NCI-H69 (cell line): Measurements from ENCODE around the gene MRPL11.

Experiments used
- DNase-seq: peaks from one replicate; lab custom pipeline; 2025; lab: John Stamatoyannopoulos, UW

MRPL11 gene

DNA sequence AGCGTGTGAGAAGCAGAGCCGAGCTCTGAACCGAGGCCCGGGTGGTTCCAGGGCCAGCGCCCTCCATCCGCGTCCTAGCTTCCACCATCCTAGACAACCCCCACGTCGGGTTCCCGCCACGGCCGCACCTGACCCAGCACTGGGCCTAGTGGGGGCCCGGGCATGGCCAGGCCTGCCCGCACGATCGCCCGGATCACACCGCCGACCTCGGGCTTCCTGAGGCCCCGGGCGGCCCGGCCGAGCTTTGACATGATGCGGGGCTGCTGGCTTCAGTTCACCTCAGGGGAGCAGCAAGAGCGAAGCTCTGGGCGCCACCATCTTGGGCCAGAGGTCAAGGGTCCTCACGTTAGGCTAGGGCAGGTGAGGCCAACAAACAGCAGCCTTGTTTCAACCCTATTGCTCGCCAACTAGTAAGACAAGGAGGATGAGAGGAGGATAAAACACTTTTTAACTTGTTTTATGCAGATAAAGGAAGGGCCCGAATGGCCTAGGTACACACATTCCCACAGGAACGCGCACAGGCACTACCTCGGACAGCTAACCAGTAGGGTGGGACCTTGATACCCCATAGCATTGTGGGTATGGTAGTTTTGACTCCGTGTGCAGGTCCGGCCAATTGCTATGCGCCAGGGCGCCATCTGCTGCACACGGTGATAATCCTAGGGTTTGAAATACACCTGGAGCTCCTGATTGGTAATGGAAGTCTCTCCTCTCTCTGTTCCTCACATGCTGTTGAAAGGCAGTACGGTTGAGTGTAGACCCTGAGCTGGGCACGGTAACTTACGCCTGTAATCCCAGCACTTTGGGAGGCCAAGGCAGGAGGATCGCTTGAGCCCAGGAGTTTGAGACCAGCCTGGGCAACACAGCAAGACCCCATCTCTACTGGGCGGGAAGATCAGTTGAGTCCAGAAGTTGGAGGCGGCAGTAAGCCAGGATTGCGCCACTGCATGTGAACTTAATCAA, at the start of gene MRPL11:
Gene MRPL11 (minus strand): TSS at position 345 of the 963 bp plus-strand sequence. CDS start 94 bp downstream, at position 251.
- DNase-seq, result peak; percentile 98

DNA sequence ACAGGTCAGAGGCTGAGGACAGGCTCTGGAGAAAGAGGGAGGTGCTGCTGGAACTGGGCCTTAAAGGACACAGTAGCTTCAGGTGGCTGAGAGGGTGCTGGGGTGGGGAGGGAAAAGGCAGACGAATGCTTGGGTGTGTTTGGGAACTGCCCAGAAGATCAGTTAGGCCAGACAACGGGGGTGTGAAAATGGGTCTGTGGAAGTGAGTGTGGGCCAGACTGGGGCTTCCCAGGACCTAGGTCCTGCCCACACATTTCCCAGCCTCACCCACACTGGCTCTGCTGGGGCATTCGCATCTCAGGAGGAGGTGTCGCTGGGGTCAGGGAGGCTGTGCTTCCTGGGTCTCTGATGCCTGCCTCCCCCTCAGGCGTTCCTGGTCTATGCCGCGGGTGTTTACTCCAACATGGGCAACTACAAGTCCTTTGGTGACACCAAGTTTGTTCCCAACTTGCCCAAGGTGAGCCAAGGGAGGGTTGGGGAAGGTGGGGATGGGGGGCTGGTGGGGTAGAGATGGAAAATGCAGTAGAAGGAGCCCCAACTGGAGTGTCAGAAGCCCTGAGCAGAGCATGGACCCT, 46.2 kb upstream of the MRPL11 start:
- DNase-seq, result no peak

DNA sequence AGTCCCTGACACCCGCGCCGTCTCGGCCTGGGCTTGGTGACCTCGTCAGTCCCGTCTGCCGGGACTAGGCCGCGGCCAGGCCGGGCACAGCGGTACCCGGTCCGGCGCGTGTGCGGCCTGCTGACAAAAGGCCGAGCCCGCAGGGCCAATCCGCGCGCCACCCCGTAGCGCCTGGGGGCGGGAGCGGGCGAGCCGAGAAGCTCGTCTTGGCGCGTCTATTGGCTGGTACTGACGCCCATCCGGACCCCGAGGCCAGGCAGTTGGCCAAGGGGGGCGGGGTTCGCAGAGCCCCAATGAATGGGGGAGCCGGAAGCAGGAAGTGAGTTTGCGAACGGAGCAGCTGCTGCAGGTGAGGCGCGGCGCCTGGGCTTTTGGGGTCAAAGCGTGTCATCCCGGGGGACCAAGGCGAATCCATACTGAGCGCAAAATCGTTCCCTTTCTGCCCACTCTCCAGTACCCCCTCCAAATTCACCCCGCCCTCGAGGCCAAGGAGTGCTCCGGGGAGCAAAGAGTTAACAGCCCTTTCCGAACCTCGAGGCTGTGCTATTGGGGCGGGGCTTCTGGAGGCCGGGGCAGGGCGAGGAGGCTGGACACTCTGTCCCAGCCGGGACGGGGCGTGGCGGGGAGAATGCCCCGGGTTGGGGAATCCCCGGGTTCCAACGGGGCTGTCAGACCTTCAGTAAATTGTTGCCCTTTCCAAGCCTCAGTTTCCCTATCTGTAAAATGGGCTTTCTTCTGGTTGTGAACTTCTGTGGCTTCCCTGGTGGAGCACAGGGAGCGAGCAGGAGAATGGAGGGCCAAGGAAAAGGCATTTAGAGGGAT, 41.7 kb upstream of the MRPL11 start, which contains the start of gene DPP3:
Gene DPP3 (plus strand): TSS at position 318 of the 822 bp plus-strand sequence. CDS start 1,767 bp downstream, outside the sequence.
- peak; percentile 99 for DNase-seq

DNA sequence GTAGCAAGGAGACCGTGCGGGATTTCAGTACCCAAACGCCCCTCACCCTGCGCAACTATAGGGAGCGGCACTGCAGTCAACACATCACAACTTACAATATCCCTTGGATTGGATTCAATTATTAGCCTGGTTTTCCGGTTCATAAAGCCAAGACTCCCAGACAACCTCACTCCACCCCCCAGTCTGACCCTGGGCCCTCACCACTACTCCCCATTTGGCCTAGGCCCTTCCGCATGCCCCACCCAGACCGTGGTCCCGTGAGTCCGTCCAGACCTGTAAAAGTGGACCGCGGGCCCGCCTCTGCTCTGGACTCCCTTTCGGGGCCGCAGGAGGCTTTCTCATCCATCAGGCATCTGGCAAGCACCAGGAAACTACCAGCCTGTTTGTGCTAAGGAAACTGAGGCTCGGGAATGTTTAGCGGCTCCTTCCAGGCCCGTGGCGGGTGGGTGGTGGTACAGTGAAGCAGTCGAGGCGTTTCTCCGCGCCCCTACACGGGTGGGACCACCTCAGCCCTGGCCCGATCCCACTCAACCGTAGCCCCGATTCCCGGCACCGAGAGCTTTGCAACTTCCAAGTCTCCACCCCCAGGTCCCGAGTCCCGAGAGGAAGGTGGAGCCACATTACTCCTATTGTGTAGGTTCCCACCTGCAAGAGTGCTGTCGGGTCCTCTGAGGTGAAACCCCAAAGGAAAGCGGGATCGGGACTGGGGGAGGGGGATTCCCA, 40.9 kb upstream of the MRPL11 start:
- DNase-seq, result peak; percentile 94

GRCh38 chr11:66478729-66479393, 40.2 kb upstream of the MRPL11 start:
- DNase-seq, result peak; percentile 61

DNA sequence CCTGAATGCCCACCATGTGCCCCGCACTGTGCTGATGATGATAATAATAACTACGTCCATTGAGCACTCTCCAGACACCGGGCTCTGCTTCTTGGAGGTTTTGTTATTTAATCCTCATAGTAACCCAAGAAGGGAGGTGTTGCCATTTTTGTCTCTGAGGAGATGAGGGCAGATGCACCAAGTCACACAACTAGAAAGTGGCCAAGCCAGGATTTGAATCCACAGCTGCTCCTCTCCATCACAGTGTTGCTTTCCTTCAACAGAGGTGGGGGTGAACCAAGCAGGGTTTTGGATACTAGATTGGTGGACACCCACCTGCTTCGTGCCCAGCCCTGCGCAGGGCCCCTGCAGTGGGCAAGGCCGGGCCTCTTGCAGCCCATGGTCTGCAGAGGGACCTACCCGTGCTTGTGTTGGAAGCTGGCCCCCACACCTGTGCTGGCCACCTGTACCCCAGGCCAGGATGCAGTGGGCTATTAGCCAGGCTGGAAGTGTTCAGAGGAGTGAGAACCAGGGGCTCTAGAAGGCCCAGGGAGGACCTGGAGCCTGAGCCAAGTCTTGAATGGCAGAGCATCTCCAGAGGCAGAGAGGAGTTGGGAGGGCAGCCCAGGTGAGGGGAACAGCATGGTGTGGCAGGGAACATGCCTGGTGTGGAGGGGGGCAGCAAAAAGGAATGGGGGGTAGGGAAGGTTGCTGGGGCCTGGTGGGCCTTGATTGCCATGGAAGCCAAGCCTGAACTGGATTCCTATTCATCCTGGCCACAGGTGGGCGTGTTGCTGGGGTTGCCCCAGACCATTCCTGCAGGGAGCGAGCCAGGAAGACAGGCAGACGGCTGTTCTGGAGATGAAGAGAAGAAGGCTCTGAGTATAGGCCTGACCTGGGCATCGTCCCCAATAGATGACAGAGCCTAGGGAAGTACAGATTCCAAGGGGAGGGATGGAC, 38.9 kb upstream of the MRPL11 start:
- DNase-seq, result no peak

DNA sequence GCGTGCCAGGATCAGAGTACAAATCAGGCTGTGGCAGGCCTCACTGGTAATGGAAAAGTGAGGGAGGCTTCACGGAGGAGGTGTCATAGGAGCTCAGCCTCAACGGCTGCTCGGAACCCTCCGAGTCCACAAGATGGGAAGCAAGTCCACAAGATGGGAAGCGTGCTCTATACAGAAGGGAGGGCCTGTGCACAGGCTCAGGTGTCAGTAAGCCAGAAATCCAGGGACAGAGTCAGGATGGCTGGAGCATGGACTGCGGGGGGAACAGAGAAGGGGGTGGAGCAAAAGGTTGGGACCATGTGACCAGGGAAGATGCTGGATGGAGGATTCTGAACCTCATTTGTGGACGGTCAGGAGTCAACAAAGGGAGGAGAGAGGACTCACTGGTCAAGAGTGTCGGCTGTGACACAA, 38.2 kb upstream of the MRPL11 start:
- no peak for DNase-seq

- no peak for DNase-seq
These were observed 37.7 kb upstream of the MRPL11 start for GRCh38 chr11:66476173-66476840.

GRCh38 chr11:66475349-66476172, 36.9 kb upstream of the MRPL11 start:
- no peak for DNase-seq

- DNase-seq, result no peak
These were observed 35.2 kb upstream of the MRPL11 start for GRCh38 chr11:66473608-66474515.

- DNase-seq, result no peak
These were observed 34.5 kb upstream of the MRPL11 start for GRCh38 chr11:66473167-66473566.

- no peak for DNase-seq
These were observed 33.4 kb upstream of the MRPL11 start for GRCh38 chr11:66472054-66472453.

DNA sequence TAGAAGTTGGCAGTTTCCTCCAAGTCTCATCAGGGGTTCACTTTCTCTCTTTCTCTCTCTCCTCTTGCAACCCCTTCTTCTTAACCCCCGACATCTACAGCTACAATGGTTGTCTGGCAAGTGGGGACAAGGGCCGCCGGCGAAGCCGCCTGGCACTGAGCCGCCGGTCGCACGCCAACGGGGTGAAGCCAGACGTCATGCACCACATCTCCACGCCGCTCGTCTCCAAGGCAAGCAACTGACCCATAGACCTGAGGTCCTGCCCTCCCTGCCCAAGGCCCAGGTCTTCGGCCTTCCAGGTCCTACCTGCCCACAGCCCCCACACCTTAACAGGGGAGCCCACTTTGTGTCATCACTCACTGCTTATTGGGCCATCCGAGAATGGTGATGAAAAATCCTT, 32.5 kb upstream of the MRPL11 start:
- no peak for DNase-seq

GRCh38 chr11:66470015-66470414, 31.4 kb upstream of the MRPL11 start:
- peak; percentile 39 for DNase-seq

DNA sequence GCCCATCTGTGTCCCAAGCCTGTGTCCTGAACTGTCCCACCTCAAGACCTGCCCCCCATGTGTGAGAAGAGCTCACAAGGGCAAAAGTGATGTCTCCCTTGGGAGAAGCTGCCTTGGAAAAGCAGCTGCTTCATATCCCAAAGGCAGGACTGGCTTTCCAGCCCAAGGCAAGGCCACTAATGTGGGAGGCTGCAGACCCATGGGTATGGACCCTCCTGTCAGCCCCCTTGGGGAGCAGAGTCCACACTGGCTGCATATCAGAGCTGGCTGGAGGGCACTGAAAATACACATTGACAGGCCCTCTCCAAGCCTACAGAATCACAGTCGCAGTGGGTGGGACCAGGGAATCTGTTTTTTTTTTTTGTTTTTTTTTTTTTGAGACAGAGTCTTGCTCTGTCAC, 30.8 kb upstream of the MRPL11 start:
- no peak for DNase-seq

GRCh38 chr11:66468691-66469090, 30.0 kb upstream of the MRPL11 start:
- no peak for DNase-seq

DNA sequence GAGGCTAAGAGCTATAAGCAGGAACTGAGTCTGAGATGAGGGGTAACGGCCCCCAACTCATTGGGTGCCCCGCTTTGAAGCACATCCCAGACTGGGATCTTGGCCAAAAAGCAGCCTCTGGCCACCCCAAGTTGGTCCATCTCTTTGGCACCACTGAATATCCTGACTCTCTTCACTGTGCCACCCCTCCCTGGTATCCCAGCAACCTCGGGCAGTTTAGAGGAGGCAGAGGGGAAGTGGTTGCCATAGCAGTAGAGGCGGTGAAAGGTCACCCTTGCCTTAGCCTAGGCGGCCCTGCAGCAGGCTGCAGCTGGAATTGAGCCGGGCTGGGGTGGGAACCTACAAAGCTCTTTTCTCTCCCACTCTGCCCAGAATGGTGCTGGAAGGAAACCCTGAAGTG, 29.1 kb upstream of the MRPL11 start:
- peak; percentile 68 for DNase-seq
